GM18517 (cell line): ENCODE data around the gene TRIM13.
"Not testable (repeated sequence)": the region's sequence is repeated elsewhere in the genome, so short reads cannot be mapped to it uniquely, and the experiment has no call there.

Experiments
- ATAC-seq: cut with Tn5 transposase; IDR thresholded peaks from one replicate; pipeline ENCODE4 v1.9.1; 2021; ENCODE audit warnings: mild to moderate bottlenecking, moderate library complexity; ENCODE audit not compliant: unreplicated experiment

TRIM13 gene

GRCh38 chr13:50055454-50055853 lies 58.6 kb downstream of the TRIM13 start:
- ATAC-seq = no peak

- ATAC-seq = no peak
Observed at GRCh38 chr13:50060718-50061117, 63.9 kb downstream of the TRIM13 start.

DNA sequence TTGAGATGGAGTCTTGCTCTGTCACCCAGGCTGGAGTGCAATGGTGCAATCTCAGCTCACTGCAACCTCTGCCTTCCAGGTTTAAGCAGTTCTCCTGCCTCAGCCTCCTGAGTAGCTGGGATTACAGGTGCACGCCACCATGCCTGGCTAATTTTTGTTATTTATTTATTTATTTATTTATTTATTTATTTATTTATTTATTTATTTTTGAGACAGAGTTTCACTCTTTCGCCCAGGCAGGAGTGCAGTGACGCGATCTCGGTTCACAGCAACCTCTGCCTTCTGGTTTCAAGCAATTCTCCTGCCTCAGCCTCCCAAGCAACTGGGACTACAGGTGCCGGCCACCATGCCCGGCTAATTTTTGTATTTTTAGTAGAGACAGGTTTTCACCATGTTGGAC lies 65.5 kb downstream of the TRIM13 start:
- ATAC-seq = not testable (repeated sequence)

DNA sequence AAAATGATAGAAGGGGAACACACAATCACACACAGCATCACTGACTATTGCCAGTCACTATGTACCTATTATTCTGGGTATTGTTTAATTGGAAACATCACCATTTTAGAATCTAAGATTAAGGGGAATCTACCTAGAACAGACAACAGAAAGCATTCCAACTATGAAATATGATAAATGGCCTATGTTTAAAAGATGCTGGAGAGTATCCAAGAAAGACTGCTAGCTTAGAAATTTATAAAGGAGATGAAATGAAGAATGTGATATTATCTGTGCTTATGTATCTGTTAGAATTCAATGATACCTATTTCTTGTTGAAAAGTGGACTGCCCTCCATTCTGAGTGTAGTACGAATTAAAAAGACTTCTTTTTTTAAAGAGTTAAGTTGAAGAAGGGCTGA lies 68.9 kb downstream of the TRIM13 start:
- no peak for ATAC-seq
